Inflammatory macrophage treated with lipopolysaccharide for 4 hours (primary cell): Measurements from ENCODE around the gene SLC7A14.

Source experiments
- DNase-seq: peaks from one replicate; pipeline ENCODE4 v3.0.0-alpha.2; 2020

The SLC7A14 gene

DNA sequence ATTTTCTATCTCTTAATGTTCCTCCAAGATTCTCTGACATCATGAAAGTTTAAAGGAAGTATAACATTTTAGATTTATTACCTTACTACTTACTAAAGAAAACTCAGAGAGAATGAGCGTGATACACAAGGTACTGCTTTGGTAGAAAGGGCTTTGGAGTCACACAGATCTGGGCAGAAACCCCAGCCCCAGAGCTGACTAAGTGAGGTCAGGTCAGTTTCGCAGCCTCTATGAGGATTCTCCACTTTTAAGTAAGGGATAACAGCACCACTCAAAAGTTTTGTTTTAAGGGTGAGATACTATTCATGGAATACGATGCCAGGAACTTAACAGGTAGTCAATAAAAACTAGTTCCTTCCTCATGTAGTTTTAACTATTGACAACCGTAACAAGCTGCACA is 91.1 kb downstream of the SLC7A14 start:
- no peak for DNase-seq

DNA sequence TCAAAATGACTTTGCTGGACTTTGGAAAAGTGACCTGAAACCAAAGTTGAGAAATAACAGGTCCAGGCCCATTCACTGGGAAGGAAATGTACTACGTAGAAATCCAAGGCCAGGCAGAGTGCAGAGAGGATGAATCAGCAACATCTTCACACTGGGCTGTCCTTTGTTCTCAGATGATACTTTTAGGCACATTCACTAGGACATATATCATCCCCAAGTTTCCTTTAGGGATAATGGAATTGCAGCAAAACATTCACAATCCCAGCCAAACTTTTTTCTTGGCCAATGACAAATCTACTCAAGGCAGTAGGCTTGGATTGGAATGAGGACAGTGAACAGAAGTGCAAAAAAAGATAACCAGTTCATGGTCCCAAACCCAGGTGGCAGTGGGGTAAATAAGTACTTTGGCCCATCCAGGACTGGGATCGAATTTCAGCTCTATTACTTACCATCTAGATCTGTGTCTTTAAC is 92.1 kb downstream of the SLC7A14 start:
- DNase-seq, result no peak

DNA sequence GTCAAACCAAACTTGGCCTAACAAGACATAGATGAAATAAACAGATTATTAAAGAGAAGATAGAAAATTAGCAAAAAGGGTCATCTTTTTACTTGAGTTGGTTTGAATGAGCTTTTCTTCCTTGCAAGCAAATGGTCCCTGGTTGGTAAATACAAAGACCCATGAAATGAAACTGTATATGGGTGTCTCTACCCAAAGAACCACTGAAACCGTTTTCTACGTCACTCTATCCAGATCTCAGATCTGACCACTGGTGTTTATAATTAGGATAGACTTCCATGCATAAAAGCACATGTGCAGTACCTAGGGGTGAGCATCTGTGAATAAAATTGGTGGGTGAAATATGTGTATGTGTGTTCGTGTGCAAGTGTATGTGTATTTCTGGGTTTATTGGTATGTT is 94.0 kb downstream of the SLC7A14 start:
- no peak for DNase-seq

DNA sequence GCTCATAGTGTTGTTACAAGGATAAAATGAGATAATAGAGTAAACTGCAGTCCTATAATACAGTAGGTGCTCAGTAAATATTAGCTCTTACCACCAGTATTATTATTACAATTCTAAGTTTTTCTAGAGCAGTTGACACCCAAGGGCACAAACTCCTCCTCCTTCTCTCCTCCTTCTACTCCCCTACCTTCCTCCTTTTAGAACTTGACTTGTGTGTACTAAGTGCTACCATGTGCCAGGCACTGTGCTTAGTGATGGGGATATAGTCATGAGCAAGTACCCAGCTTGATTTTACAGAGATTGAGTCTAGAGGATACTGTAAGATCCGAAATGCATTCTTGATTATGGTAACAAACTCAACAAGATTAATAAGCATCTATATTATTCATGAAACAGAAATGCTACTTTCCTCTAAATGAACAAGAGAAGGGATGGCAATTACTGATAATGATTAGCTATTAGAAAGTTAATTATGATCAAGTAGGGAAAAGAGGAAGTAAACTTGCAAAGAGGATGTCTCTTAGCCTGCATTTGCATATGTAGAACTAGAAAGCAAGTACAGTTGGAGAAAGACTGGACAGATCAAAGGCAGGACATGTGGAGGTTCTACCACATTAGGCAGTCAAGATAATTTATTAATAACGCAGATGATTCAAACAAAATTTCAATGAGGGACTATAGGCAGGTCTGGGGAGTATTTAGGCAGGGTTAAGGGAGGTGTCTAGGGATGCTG is 94.9 kb downstream of the SLC7A14 start:
- DNase-seq, result no peak

DNA sequence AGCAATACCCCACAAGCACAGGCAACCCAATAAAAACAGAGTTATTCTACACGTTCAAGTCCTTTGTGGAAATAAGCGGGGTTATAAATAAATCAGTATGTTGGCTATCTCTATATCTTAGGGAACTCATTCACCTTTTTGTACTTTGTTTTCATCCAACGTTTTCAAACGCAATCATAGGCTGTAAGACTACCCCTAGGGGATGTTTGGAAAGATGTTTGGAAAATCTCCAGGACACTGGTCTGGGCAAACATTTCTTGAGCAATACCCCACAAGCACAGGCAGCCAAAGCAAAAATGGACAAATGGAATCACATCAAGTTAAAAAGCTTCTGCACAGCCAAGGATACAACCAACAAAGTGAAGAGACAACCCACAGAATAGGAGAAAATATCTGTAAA is 97.1 kb downstream of the SLC7A14 start:
- DNase-seq, result no peak

DNA sequence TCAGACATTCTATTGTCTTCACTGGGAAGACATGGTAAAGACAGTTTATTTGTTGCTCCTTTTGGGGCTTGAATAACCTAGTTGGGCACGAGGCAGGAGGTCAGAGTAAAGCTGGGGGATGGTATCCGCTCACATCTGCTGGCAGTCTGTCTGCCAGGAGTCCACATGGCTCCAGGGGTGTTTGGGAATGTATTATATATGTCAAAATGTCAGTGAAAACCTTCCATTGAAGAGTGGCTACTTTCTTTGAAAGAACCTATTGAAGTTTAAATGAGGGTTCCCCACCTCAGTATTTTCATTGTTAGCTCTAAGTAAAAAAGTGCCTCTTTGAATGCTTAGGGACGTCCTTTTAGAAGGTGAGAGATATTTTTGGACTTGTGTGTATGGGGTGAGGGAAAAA is 98.8 kb downstream of the SLC7A14 start:
- no peak for DNase-seq

DNA sequence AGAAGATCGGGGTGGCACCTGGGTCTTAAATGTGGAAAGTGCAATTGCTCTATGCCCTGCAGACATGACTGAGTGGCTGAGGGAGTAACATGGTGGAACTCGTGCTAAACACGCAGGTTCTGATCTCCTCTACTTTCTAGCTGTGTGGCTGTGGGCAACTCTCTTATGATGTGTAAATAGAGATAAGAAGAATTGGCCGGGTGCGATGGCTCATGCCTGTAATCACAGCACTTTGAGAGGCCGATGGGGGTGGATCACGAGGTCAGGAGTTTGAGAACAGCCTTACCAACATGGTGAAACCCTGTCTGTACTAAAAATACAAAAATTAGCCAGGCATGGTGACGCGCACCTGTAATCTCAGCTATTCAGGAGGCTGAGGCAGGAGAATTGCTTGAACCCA is 99.5 kb downstream of the SLC7A14 start:
- DNase-seq, result no peak

DNA sequence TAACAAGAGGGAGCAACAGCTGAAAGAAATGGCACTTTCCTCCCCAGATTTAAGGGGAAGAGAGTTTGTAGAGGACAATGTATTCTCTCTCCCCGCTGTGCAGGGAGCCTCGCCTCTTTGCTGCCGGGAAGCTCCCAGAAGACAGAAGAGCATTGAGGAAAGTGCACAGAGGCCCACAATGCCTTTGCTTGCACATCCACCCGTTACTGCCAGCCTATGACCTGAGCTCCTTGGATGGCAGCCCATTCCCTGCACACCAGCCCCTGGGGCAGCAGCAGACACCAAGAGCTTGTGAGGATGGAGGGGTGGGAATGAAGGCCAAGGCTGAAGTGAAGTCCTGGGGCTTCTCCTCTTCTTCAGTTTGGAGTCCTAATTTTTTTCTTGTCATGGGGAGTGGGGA is 100.2 kb downstream of the SLC7A14 start:
- no peak for DNase-seq

DNA sequence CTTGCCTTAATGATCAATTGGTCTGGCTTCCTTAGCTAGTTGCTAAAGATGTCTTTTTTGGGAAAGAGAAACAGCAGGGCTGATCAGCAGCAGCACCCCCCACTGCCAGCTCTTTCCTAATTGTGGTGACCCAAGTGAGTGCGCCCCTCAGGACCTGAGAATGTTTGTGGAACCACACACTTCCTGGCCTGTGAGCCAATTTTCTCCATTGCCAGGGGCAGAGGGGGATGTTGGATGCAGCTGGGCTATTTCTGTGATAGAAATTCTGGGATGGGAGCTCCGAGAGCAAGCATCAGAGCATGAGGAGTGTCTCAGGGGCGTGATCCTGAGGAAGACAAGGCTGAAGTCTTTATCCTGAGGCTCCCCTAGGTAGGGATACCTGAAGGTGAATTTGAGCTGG is 100.6 kb downstream of the SLC7A14 start:
- no peak for DNase-seq

DNA sequence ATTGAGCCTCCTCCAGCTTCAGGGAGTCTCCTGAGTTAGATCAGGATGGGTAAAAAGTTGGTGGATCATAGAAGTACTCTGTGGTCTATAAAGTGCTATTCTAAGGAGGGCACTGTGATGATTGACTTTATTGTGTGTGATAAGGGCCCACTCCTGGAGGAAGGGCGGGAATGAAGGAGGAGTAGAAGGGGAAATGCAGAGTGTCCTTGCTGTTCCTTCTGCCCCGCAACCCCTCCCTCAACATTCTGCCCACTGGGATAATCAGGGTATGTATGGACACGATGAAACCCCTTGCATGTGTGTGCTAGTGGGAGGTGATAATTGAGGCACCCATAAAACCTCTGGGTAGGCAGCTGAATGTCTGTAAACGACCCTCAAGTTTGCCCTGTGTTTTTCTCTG is 101.0 kb downstream of the SLC7A14 start:
- no peak for DNase-seq

DNA sequence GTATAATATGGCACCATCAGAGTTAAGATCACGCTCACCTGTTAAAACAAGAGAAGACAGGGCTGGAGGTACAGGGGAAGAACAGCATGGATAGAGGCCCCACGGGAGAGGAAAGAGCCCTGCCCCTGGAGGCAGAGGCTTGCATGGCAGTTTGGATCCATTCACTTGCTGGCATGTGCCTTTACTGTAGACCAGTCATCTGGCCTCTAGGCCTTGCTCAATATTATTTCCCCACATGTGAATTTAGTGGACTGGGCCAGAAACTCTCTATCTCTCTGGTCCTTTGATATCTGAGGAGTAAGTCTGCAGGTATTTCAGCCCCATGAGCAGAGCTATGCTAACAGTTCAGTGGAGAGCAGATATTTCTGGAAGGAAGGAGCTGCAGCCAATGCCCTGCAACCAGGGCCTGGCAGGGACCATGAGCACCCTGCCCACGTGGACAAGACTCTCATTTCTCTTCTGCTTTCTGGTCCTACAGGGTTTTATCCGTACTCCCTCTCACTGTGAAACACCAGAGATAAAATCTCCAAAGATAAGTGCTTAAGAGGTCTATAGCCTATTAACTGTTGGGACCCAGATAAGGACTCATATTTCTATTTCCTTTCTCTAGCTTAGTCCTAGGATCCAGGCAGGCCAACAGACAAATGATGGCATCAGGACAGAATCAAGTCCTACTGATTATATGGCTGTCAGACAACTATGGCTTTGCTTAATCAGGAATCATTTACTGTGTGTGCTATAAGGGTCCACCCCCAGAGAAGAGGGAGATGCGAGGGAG is 102.2 kb downstream of the SLC7A14 start:
- no peak for DNase-seq

DNA sequence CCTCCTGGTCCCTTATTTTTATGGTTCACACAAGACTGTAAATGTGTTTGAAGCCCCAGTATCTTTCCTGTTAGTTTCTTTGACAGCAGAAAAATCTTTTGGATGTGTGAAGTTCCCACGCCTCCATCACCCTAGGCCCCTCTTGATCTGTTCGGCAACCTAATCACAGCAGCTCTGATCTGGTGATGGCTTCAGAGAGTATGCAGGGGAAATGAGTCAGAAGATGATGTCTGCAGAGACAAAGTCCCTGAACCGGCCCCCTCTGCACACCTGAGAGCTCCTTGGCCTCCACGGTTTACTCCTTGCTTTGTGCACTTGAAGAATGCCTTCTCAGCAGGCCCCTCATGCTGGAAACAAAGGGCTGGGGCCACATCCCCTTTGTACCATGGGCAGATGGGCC is 103.7 kb downstream of the SLC7A14 start:
- no peak for DNase-seq

DNA sequence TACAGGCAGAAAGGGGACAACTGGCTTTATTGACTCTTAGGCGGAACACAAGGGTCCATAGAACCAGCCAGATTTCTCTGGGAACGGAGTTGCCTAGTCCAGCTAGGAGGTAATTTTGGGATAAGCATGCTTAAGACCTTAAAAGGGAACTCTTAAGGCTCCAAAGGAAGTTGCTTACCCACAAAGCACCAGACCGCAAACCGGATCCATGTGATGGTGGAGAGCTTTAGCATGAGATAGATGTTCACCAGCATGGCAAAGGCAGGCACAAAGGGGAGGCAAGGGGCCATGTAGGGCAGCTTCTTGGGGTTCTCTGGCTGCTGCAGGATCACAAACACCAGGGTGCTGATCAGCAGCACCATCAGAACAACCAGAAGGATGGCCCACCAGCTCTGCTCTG is 105.8 kb downstream of the SLC7A14 start:
- no peak for DNase-seq

DNA sequence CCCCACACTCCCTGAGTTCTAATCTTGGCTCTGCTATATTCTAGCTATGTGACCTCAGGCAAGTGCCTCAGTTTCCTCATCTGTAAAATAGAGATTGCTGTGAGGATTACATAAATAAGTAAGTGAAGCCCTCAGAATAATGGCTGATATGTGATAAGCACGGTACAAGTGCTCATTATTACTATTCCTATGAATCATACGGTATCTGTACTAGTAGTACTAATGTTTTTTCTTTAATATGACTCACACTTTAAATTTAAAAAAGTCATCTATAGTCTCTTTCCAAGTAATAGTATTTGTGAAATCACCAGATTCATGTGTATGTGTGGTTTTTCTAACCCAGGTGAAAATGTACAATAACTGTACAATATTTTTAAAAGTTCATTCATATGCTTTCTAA is 108.5 kb downstream of the SLC7A14 start:
- DNase-seq, result no peak

DNA sequence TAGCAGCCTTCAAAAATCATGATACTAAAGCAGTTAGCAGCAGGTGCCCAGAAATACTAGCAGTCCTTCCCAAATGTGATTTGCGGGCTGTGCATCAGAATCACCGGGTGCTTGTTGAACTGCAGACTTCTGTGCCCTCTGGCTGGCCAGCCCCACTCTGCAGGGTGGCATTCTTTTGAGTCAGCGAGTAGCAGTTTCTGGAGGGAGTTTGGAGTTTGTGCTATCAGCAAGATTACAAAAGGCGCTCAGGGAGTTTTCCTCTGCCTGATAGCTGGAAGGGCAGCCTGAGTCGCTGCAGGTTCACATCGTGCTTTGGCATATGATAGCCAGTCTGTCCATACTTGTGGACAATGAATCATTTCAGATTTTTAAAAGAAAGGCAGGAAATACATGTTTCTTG is 109.6 kb downstream of the SLC7A14 start:
- DNase-seq, result no peak

DNA sequence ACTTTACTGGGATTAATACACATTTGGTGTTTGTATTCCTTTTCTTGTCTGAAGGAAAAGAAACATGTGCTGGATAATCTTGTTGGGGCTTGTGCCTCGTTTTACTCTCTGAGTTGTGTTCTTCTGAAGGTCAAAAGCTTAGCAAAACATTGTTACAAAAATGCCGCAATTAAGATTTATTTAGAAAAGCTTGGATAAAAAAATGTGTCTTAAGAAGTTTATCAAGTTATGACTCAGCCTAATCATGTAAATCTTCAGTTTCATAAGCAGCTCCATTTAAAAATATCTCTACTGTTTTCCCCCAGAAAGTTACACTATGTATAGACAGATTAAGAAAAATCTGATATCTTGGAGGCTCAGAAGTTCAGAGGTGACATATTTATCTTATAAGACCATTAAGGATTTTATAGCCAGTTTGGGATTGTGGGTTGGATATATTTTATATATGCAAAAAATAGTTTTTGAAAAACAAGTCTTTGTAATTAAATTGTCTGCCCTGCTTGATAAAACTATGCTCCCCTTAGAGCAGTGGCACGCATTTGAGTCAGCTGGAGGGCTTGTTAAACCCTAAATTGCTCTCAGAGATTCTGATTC is 110.7 kb downstream of the SLC7A14 start:
- no peak for DNase-seq

DNA sequence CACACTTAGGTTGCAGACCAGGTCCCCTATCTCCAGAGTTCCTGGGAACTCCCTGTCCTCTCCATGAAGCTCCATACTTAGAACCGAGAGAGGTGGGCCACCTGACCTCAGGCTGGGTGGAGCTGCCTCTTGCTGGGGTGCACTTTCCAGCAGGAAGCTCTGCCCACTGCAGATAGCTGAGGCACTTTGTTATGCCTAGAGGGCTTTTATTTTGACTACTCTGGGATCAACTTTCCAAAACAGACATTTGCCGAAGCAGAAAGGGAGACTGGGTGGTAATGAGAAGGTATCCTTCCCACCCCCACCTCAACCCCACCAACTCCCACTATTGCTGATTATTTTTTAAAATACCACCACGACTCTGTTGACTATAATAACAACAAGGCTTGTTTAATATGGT is 112.5 kb downstream of the SLC7A14 start:
- no peak for DNase-seq

DNA sequence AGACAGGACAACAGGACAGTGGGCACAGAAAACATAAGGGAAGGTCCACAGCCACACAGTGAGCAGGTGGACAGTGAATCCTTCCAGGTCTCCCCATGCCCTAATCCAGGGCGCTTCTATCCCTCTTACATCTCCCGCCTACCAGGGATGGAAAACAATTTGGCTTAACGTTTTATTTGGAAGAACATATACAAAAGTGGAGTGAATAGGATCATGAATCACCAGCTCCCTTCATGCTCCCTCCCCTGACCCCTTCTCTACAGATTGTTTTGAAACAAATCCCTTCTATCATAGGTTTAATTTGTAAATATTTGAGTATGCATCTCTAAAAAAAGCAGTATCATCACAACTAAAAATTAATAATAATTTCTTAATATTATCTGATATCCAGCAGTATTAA is 114.7 kb downstream of the SLC7A14 start:
- no peak for DNase-seq

DNA sequence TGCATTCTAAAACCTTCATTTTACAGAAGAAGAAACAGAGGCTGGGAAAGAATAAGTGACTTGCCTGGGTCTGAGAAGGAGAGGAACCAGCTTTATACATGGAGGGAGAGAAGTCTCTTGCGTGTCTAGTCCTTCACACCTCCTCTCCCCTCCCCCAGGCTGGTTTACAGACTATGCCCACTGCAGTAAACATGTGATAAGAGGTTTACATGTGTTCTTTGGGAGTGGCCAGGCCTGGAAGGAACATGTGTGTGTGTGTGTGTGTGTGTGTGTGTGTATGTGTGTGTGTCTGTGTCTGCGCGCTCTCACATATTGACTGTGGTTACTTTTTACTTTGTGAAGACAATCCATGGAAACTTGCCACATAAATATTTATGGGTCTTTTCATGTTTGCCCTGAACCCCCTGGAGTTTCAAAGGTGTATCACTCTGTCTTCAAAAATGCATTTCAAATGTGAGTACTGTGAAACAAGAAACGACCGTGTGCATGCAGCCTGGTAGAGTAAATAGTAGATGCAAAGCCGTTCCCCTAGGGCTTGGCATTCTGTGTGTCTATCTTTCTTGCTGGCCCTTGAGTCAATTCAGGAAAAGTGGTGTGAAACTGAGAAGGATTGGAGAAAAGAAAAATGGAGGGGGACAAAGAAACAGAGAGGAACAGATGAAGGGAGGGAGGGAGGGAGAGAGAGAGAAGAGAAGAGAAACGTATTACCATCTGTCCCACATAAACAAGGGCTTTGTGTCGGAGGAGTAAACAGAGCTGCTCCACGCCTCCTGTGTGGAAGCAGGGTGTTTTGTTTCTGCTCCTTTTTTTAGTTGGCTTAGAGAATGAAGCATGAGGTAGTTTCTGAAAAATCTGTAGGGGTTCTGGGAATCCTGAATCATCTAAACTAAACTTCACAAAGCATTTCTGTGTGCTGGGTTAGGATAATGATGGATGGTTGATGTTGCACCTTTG is 115.5 kb downstream of the SLC7A14 start:
- DNase-seq, result no peak

DNA sequence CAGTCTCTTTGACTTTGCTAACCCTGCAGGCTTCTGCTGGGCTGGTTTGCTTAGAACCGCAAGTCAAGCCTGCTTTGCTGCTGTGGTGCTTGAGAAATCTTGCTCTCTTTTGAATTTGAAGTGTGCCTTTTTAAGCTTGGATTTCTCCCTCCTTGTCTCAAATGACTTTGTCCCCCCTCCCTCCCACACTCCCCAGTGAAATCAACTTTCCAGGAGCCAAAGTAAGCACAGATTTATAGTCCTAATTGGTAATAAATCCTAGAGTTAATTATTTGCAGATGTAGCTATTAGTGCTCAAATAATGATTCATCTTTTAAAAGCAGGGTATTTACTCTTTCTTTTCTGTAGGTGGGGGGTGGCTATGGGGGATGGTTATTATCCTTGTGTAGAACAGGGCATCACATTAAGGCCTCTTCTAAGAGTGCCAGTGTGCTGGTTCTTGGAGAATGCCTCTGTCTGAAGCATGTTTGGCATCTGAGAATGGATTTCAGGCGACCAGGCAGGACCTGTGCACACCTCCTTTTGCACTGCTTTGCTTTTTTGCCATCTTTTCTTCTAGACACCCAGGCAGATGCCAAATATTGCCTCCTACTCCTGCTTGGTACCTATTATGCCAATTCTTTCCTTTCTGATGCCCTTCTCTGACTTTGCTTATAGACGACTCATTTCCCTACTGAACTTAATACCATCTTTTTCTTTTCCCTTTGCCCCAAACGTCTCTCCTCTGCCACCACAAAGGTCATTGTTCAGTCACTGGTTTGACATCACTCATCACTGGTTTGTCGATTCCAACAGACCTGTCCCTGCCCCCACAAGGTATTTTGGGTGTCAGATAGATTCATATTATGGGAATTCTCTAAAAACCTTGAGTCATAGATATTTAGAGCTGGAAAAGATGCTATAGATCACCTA is 116.5 kb downstream of the SLC7A14 start:
- no peak for DNase-seq

DNA sequence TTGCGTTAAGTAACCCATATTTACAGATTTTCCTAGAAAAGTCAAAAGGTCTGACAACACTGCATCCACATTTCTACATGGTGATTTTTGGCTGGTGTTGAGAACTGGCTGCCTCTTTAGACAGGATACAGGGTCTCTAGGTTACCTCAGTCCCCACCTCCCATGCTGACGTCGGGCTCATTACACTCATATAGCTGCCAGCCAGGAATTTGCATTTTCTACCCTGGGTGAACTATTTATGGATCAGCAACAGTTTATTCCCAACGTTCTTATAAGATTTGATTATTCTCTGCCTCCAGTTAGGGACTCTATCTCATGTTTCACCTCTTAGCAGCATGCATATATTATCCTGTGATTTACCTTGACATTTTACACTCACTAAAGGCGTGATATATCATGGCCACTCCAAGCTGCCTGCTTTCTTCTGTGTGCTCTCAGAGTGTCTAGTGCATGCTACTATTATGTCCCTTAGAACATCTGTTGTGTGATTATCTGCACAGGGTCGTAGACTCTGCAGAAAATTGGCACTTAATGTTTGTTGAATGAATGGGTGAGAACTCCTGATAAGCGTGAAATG is 118.2 kb downstream of the SLC7A14 start:
- DNase-seq, result no peak

DNA sequence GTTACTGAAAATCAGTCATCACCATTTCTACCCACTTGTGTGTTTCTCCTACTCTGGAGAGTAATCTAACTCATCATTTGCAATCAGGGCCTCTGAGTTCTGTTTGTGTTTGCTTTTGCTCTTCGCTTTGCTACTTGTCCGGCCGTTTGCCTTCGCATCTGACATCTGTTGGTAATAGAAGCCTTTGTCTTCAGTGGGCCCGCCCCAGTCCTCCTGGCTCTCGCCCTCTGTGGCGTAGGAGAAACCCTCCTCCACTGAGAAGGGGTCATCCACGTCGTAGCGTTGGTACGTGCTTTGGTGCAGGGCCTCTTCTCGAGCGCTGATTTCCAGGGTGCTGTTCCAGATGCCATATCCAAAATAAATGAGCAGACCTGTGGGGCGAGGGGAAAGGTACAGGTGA is 118.9 kb downstream of the SLC7A14 start:
- DNase-seq, result no peak
